ENCODE data around the gene MFGE8.

The MFGE8 gene

GRCh38 chr15:88874684-88875083 lies 38.5 kb downstream of the MFGE8 start:
- no peak for DNase-seq (ENCODE audit: low read depth in 2 of 3, low spot score in 2 of 3)

- DNase-seq (ENCODE audit: low read depth in 2 of 3, low spot score in 2 of 3) = no peak
Observed at GRCh38 chr15:88874275-88874674, 38.9 kb downstream of the MFGE8 start.

DNA sequence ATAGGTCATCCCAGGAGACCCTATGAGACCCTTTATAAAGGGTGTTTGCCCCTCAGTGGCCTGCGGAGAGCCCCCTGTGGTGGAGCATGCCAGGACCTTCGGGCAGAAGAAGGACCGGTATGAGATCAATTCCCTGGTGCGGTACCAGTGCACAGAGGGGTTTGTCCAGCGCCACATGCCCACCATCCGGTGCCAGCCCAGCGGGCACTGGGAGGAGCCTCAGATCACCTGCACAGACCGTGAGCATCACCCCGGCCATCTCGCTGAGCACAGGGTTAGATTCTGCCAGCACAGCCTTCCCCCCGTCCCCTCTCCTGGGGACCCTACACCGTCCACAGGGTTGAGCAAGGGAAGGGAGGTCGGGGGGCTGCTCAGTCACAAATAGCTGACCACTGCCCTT lies 39.4 kb downstream of the MFGE8 start:
- no peak for DNase-seq (ENCODE audit: low read depth in 2 of 3, low spot score in 2 of 3)

DNA sequence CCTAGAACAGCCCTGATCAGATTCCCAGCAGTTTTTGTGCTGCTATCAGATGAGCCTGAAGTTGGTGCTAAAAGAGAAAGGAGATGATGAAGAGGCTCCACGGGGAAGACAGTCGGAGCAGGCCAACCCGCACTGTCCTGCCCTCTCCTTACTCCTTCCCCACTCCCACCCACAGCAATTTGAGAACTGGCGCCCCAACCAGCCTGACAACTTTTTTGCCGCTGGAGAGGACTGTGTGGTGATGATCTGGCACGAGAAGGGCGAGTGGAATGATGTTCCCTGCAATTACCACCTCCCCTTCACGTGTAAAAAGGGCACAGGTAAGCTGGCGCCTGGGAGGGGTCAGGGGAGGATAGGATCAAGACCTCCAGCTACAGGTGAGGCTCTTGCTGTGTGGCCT lies 40.5 kb downstream of the MFGE8 start:
- no peak for DNase-seq (ENCODE audit: low read depth in 2 of 3, low spot score in 2 of 3)

DNA sequence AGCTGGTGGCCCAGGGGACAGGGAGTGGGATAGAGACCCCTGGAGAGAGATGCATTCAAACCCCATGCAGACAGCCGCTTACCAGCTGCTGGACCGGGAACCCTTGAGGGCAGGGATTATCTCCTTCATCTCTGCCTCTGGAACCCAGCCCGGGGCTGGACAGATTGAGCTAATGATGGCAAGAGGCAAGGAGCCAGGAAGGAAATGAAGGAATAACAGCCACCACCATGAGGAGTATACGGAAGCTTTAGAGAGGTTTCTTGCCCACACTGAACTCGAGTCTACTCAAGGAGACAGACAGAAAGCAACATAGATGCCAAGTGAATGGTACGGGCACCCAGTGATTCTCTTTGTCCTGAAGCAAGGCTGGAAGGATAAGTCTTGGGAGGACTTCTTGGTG lies 41.1 kb downstream of the MFGE8 start:
- no peak for DNase-seq (ENCODE audit: low read depth in 2 of 3, low spot score in 2 of 3)

DNA sequence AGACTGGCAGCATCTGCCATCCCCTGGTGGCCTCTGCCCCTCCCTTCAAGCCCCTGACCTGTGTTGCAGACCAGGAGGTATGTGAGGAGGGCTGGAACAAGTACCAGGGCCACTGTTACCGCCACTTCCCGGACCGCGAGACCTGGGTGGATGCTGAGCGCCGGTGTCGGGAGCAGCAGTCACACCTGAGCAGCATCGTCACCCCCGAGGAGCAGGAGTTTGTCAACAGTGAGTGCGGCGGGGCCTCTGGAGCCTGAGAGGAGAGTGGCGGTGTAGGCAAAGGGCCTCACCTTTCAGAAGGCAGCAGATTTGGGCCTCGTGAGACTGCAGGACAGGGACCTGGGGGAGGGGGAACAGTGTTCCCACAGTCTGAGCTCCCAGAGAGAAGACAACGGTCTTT lies 41.9 kb downstream of the MFGE8 start:
- no peak for DNase-seq (ENCODE audit: low read depth in 2 of 3, low spot score in 2 of 3)

DNA sequence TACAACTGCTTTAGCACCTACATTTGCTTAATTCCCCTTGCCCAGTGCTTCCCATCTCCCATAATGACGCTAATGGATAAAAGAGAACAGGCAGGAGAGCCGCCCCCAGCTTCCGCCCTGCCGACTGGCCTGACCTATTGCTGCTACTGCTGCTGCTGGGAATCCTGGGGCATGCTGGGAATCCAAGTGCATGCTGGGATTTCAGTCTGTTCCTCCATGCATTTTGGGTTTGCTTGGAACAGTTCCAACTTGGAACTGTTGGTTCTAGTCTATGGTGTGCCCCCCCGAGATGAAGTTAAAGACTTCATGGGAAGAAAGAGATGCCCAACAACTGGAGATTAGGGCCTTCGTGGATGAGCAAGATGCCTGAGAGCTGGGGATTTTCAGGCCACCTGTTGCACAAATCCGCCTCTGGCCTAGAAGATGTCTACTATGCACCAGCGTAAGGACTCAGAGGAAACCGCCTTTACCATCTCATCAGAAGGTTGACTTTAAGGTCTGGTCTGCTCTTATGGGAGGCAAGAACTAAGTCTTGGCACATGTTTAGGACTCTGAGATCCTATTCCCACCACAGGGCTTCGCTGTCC lies 46.8 kb downstream of the MFGE8 start:
- no peak for DNase-seq (ENCODE audit: low read depth in 2 of 3, low spot score in 2 of 3)

- no peak for DNase-seq (ENCODE audit: low read depth in 2 of 3, low spot score in 2 of 3)
Observed at GRCh38 chr15:88865498-88866099, 47.6 kb downstream of the MFGE8 start.

DNA sequence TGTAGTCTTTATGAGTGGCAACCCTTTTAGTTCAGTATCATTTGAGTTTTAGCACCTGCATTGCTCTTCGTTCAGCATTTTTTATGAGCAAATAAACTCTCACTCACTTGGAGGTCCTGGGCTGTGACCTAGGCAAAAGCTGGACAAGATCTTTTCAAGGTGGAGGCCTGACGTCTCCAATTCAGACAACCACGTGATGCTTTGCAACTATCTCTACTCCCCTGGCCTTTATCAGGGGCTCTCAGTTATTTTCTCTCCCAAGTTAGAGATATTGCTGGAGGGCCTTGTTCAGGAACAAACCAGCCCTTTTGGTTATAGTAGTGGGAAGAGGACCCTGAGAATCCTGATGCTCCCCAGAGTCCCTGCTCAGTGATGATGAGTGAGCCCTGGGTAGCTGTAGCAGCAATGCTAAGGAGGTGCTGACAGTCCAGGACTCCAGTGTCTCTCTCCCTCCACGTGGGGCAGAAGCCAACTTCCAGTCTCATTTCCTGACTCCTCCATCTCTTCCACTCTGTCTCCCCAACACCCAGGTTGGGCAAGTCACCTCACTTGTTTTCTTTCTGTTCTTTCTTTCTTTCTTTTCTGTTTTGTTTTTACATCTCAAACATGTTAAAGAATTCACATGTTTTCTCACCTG lies 48.2 kb downstream of the MFGE8 start:
- DNase-seq (ENCODE audit: low read depth in 2 of 3, low spot score in 2 of 3) = no peak

DNA sequence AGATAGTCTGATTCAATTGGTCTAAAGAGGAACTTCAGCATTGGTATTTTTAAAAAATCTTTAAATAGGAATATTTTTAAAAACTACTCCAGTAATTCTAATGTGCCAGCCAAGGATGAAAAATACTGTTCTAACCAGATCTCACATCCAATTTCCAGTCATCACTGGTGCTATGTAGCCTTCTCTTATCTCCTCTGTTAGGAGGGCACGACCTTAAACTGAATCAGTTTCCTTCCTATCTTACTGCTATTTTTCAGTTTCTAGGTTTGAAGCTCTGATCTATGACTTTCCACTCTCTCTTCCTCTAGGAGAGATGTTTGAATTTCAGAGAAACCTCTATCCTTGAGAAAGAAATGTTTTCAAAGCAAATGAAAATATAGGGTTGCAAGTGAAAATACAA lies 49.8 kb downstream of the MFGE8 start:
- no peak for DNase-seq (ENCODE audit: low read depth in 2 of 3, low spot score in 2 of 3)

- DNase-seq (ENCODE audit: low read depth in 2 of 3, low spot score in 2 of 3) = no peak
Observed at GRCh38 chr15:88860212-88860611, 53.0 kb downstream of the MFGE8 start.

DNA sequence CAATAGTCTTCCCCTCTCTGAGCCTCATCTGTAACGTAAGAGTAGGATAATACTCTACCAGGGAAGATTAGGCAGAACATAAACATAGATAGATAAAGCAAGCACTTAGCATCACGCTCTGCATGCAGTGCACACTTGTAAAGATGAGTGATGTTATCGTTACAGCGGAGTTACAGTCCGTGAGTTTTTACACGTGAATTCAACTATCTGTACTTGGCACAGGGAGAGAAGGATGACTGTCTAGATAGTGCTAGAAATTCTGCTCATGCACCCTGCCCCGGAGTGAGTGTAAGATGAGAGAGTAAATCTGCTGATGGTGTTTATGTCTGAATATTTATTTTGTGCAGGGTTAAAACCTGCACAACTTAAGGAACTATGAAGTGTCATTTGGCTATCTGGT lies 53.6 kb downstream of the MFGE8 start:
- no peak for DNase-seq (ENCODE audit: low read depth in 2 of 3, low spot score in 2 of 3)

DNA sequence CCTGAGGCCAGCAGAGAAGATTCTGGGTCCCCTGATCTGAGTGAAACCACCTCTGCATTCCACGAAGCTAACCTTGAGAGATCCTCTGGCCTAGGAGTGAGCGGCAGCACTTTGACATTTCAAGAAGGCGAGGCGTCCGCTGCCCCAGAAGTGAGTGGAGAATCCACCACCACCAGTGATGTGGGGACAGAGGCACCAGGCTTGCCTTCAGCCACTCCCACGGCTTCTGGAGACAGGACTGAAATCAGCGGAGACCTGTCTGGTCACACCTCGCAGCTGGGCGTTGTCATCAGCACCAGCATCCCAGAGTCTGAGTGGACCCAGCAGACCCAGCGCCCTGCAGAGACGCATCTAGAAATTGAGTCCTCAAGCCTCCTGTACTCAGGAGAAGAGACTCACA lies 54.2 kb downstream of the MFGE8 start:
- no peak for DNase-seq (ENCODE audit: low read depth in 2 of 3, low spot score in 2 of 3)

DNA sequence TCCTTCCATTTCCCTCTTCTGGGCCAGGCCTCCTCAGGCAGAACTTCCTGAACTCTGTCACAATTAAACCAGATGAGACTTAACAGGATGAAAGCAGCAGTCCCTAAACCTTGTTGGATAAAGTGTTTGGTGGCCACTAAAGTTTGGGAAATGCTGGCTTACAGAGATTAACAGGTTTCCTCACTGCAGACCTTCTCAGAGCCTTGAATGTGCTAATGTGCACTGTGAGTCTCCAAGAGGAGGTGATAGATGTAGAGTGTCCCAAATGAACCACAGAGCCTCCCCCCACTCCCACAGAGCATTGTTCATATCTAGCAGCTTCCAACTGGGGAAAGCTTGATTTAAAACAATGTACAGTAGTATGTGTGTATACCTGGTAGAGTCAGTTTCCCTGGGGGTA lies 60.7 kb downstream of the MFGE8 start:
- DNase-seq (ENCODE audit: low read depth in 2 of 3, low spot score in 2 of 3) = no peak

GRCh38 chr15:88849376-88850072 lies 63.7 kb downstream of the MFGE8 start:
- no peak for DNase-seq (ENCODE audit: low read depth in 2 of 3, low spot score in 2 of 3)
